Activated naive CD4-positive, alpha-beta T cell treated with anti-CD3 and anti-CD28 coated beads for 36 hours (primary cell): ENCODE data around the gene CTNNA2. TPM values are rescaled to one million over a fixed set of nuclear protein-coding genes. Genes with fewer than 3 reads are reported as not detected.
"Not testable (repeated sequence)": the region's sequence is repeated elsewhere in the genome, so short reads cannot be mapped to it uniquely, and the experiment has no call there.

ENCODE experiments used
- CTCF ChIA-PET: fragments of 350-600 bp; sonication (Branson Sonifier 250); formaldehyde crosslinking; loops from one replicate; lab custom pipeline; 2021; ENCODE audit warnings: antibody characterized with exemption; lab: Charles Lee
- DNase-seq: peaks from one replicate; pipeline ENCODE4 v3.0.0-alpha.2; 2020
- H3K27ac Mint-ChIP-seq: one replicate; pipeline ENCODE4 v1.8.0; 2021; ENCODE audit warnings: mild to moderate bottlenecking, mixed read lengths
- H3K27me3 Mint-ChIP-seq: one replicate; pipeline ENCODE4 v1.8.0; 2021; ENCODE audit warnings: low read depth, mixed read lengths
- H3K36me3 Mint-ChIP-seq: one replicate; pipeline ENCODE4 v1.8.0; 2021; ENCODE audit warnings: low read depth, mixed read lengths
- H3K4me1 Mint-ChIP-seq: one replicate; pipeline ENCODE4 v1.8.0; 2021; ENCODE audit warnings: low read depth, mixed read lengths
- H3K4me3 Mint-ChIP-seq: one replicate; pipeline ENCODE4 v1.8.0; 2021; ENCODE audit warnings: mild to moderate bottlenecking, moderate library complexity, mixed read lengths
- H3K9me3 Mint-ChIP-seq: one replicate; pipeline ENCODE4 v1.8.0; 2021; ENCODE audit warnings: mixed read lengths
- intact Hi-C: fragments of 100-400 bp; cut with micrococcal nuclease; formaldehyde crosslinking; loops from one replicate; pipeline ENCODE4 v1.15.1; 2023
- total RNA-seq, 2 experiments: library from RNA; stranded (reverse); gene quantifications; one replicate each; pipeline ENCODE4 v1.2.3, GENCODE V29; 2021

The CTNNA2 gene
- total RNA-seq, 2 experiments from 2014 or later: not detected

DNA sequence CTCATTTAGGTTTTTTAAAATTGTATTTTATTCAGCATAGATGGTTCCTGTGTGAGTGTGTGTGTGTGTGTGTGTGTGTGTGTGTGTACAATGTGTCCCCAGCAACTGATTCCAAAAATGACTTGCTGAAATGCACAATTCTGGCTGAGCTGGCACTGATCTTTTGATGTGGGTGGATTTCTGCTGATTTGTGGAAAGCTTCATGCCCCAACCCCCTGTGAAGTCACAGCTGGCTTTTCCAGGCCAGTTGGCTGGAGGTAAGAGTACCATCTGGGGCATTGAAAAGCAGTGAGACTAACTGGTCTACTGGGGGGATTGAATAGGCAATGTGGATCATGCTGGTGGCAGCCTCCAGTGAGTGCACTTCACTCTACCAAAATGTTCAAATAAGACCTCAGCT, 604.5 kb downstream of the CTNNA2 start:
- Mint-ChIP-seq H3K36me3 (no peaks in the 10 kb centered on the region), H3K27ac (no peak overlapping the region), H3K4me1 (no peaks in the 10 kb centered on the region), H3K27me3 (no peaks in the 10 kb centered on the region), H3K9me3 (peaks cover 2% of the 10 kb centered on the region), H3K4me3 (no peak overlapping the region)
- intact Hi-C loops: no loop called here
- CTCF ChIA-PET: no interaction called here
- DNase-seq: no peak

DNA sequence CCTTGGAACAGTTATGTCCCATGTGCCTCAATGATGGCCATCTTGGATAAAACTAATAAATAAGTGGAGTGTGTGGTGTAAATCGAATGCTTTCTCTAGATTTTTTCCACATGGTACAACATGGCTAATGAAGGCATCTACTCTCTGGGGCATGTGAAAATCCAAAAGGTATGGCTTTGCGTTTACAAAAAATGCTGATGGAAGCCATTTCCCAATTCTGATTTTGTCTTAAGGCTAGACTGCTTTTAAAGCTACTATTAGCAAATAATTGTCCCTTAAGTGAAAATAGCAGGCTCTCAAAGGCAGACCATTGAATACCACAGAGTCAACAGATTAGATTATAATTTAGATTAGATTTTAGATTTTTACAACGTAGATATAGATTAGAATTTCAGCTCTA, 608.0 kb downstream of the CTNNA2 start:
- H3K27ac Mint-ChIP-seq: no peak overlapping the region
- H3K9me3 Mint-ChIP-seq: peaks cover 2% of the 10 kb centered on the region
- DNase-seq: no peak
- intact Hi-C loops: no loop called here
- H3K36me3 Mint-ChIP-seq: no peaks in the 10 kb centered on the region
- CTCF ChIA-PET: no interaction called here
- H3K4me1 Mint-ChIP-seq: no peaks in the 10 kb centered on the region
- H3K27me3 Mint-ChIP-seq: no peaks in the 10 kb centered on the region
- H3K4me3 Mint-ChIP-seq: no peak overlapping the region

DNA sequence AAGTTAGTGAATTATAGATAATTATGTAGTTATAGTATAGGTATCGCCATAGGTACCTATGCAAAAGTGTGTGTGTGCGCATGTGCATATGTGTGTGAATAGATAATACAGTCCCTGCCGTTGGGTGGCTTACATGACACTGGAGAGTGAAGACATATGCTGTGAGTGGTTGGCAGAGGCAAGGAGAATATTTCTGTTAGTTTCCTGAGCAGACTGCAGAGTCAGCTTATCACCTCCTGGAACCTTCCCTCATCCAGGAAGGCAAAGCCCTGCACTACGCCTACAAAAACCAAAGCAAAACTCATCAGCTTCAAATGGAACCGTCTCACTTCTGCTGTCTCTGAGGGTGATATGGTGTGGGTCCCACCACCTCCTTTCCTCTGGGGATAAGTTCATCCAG, 609.8 kb downstream of the CTNNA2 start:
- Mint-ChIP-seq H3K27ac (no peak overlapping the region), H3K4me3 (no peak overlapping the region), H3K36me3 (no peaks in the 10 kb centered on the region), H3K4me1 (no peaks in the 10 kb centered on the region), H3K9me3 (no peaks in the 10 kb centered on the region), H3K27me3 (no peaks in the 10 kb centered on the region)
- DNase-seq: no peak
- CTCF ChIA-PET: interaction anchor here (0.7 kb wide), 1 partner anchor 566 kb away, joined by 5 read pairs; no protein-coding TSS in a partner anchor
- intact Hi-C loops: no loop called here

DNA sequence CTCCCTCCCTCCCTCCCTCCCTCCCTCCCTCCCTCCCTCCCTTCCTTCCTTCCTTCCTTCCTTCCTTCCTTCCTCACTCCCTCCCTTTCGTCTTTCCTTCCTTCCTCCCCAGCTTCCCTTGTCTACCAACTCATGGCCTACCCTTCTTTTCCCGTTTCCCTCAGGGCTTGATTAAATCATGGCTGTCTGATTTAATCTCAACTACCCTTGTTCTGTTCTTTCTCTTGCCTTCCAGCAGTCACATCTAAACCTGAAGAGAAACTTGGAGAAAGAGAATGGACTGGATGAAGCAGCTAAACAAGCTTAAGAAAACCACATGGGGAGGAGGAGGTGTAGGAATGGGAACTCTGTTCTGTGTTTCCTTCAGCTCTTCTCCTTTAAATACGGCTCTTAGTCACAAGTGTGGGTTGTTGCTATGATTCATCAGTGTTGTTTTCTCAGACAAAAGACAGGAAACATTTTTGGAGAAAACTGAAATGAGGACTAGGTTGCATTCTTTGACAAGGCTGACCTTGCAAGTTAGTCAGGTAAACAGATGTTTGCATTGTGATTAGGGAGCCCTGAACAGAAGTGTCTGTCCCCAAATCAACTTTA, 613.8 kb downstream of the CTNNA2 start:
- H3K27me3 Mint-ChIP-seq: no peaks in the 10 kb centered on the region
- no peaks in the 10 kb centered on the region for H3K9me3 Mint-ChIP-seq
- H3K27ac Mint-ChIP-seq: no peak overlapping the region
- no peak overlapping the region for H3K4me3 Mint-ChIP-seq
- intact Hi-C loops: no loop called here
- H3K4me1 Mint-ChIP-seq: no peaks in the 10 kb centered on the region
- no peak for DNase-seq
- no peaks in the 10 kb centered on the region for H3K36me3 Mint-ChIP-seq
- CTCF ChIA-PET: no interaction called here

DNA sequence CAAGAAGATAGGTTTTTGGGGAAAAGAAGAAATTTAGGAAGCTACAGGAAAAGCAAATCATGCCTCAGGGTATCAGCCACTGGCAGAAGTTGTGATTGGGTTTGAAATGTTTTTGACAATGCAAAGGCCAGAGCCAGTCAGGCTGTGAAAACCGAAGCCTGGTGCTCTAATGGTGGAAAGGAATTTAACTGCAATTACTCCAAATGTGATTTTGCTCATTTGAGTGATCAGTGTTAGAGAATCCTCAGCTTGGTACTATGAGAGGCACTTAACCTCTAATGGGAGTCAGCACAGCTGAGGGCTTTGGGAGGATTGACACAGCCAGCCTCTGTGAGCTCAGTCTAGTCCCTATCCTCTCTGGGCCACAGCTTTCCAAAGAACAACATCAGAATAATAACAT, 615.2 kb downstream of the CTNNA2 start:
- CTCF ChIA-PET: no interaction called here
- DNase-seq: no peak

DNA sequence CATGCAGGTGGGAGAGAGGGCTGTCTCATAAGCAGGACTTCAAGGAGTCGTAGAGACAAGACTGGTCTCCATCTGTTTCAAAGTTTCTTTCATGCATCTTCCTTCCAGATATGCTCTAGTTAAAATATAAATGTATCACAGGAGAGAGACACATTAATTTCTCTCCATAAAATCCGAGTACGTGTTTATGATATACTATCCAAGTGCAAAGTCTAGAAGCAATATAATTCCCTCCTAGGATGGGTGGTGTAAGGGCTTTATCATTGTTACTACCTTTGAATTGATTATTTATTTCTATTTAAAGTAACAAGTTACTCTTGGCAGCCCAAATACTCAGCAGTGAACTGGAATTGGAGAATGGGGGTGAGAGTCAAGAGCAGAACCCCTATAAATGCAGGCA, 619.4 kb downstream of the CTNNA2 start:
- no peaks in the 10 kb centered on the region for H3K4me1 Mint-ChIP-seq
- no peak overlapping the region for H3K4me3 Mint-ChIP-seq
- DNase-seq: no peak
- no peak overlapping the region for H3K27ac Mint-ChIP-seq
- H3K9me3 Mint-ChIP-seq: peaks cover 7% of the 10 kb centered on the region
- CTCF ChIA-PET: no interaction called here
- intact Hi-C loops: no loop called here
- H3K36me3 Mint-ChIP-seq: no peaks in the 10 kb centered on the region
- no peaks in the 10 kb centered on the region for H3K27me3 Mint-ChIP-seq

More for the DNA sequence above, 615.2 kb downstream of the CTNNA2 start:
- Mint-ChIP-seq H3K27ac (no peak overlapping the region), H3K27me3 (no peaks in the 10 kb centered on the region), H3K9me3 (peaks cover 1% of the 10 kb centered on the region), H3K36me3 (no peaks in the 10 kb centered on the region), H3K4me1 (no peaks in the 10 kb centered on the region), H3K4me3 (no peak overlapping the region)
- intact Hi-C loops: no loop called here

DNA sequence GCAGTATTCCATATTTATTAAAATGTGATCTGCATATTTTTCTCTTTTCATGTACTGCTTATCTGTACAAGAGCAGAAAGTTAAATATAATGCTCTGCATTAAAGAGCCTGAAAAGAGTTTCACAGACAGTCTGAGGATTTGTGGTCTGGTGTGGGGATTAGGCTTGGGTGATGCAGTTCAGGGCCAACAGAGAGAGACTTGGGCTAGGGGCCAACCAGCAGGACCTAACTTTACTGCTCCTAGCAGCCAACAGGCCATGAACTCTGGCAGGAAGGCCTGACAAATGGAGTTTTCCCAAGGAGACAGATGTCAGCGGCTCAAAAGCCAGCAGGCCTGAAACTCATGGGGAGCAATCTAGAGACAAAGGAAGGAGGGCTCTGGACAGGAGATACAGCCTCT, 622.1 kb downstream of the CTNNA2 start:
- H3K9me3 Mint-ChIP-seq: peaks cover 7% of the 10 kb centered on the region
- CTCF ChIA-PET: no interaction called here
- no peaks in the 10 kb centered on the region for H3K27me3 Mint-ChIP-seq
- no peak for DNase-seq
- H3K4me3 Mint-ChIP-seq: no peak overlapping the region
- intact Hi-C loops: no loop called here
- no peaks in the 10 kb centered on the region for H3K36me3 Mint-ChIP-seq
- no peak overlapping the region for H3K27ac Mint-ChIP-seq
- no peaks in the 10 kb centered on the region for H3K4me1 Mint-ChIP-seq

DNA sequence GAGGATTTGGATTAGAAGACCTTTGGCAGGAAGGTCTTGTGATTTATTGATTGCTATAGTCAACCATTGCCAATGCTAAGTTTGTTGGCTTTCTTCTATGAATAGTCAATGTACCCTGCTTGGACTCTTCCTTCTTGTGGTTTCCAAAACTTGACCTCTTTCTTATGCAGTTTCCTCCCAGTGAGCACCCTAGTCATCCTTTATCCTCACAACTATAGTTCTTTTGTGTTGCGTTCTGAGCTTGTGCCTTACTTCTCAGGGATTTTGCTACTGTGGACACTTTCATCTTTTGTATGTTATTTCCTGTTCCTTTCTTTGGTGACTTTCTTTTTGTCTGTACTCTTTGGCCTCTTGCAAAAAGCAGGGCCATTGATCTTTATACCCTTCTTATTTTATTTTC, 623.5 kb downstream of the CTNNA2 start:
- intact Hi-C loops: no loop called here
- H3K9me3 Mint-ChIP-seq: peaks cover 7% of the 10 kb centered on the region
- no peak overlapping the region for H3K27ac Mint-ChIP-seq
- H3K4me3 Mint-ChIP-seq: no peak overlapping the region
- peaks cover 2% of the 10 kb centered on the region for H3K27me3 Mint-ChIP-seq
- no peak for DNase-seq
- H3K4me1 Mint-ChIP-seq: no peaks in the 10 kb centered on the region
- CTCF ChIA-PET: no interaction called here
- no peaks in the 10 kb centered on the region for H3K36me3 Mint-ChIP-seq

DNA sequence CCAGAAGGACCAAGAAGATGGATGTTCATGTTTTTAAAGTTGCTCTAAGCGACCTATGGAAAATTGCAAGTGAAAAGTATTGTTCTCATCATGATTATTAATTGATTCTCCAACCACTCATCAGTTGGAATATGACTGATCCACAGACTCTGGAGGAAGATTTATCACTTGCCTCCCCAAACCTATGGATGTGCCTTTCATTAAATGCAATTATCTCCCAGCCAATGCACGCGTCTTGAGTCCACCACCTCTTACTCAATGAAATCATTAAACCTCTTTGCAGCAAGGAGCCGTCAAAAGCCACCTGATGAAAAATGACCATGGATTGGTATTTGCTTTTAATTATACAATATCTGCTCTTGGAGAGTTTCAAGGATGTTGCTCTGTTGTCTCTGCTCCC, 626.1 kb downstream of the CTNNA2 start:
- Mint-ChIP-seq H3K4me3 (no peak overlapping the region), H3K27me3 (peaks cover 2% of the 10 kb centered on the region), H3K27ac (no peak overlapping the region), H3K36me3 (no peaks in the 10 kb centered on the region), H3K4me1 (no peaks in the 10 kb centered on the region), H3K9me3 (peaks cover 6% of the 10 kb centered on the region)
- DNase-seq: no peak
- intact Hi-C loops: no loop called here
- CTCF ChIA-PET: no interaction called here

DNA sequence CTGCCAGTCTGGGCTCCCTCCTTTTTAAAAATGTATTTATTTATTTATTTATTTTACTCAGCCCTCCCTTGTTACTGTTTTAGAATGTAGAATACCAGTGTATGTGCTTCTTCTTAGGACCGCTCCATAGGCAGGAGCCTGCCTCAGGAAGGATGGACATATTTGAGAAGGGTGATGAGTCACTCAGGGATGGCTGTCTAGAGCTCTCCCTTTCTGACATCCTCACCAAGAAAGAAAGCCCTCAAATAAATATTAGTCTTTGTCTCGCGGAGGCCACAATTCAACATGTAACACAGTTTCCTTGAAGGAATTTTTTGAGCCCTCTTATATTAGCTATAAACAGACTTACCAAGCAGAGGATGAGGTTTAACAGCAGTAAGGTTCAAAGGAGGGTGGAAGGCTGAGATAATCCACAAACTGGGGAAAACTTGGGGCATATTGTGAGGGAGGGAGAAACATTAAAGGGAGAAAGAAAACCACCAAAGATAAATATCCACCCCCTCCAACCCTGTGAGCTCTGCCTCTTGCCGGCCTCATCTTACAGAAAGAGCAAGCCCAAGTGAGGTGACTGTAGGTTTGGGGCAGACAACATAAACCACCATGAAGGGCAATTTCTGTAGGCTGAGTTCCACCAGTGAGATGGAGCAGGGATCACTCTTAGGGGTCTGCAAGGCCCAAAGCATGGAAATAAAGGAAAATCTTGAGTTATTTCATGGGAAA, 628.3 kb downstream of the CTNNA2 start:
- Mint-ChIP-seq H3K27ac (no peak overlapping the region), H3K4me1 (no peaks in the 10 kb centered on the region), H3K36me3 (no peaks in the 10 kb centered on the region), H3K9me3 (peaks cover 3% of the 10 kb centered on the region), H3K4me3 (no peak overlapping the region), H3K27me3 (peaks cover 2% of the 10 kb centered on the region)
- no peak for DNase-seq
- intact Hi-C loops: no loop called here
- CTCF ChIA-PET: no interaction called here

DNA sequence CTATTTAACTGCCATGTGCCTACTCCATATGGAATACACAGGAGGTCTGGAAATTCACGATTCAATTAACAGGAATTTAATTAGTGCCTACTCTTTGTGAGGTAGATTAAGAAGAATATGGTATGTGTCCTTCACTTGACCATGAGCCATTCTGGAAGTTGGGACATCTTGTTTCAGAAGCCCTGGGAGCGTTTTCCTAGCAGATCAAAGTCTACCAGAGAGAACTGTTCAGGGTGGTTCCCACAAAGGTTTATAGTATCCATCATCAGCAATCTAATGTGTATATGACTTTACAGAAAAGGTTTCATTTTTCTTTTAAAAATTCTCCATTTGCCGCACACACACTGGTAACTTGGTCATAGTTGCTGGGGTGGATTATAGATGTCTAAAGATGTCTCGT, 632.6 kb downstream of the CTNNA2 start:
- Mint-ChIP-seq H3K27me3 (peaks cover 2% of the 10 kb centered on the region), H3K9me3 (peaks cover 2% of the 10 kb centered on the region), H3K36me3 (no peaks in the 10 kb centered on the region), H3K4me1 (no peaks in the 10 kb centered on the region), H3K4me3 (no peak overlapping the region), H3K27ac (no peak overlapping the region)
- intact Hi-C loops: no loop called here
- CTCF ChIA-PET: no interaction called here
- no peak for DNase-seq

DNA sequence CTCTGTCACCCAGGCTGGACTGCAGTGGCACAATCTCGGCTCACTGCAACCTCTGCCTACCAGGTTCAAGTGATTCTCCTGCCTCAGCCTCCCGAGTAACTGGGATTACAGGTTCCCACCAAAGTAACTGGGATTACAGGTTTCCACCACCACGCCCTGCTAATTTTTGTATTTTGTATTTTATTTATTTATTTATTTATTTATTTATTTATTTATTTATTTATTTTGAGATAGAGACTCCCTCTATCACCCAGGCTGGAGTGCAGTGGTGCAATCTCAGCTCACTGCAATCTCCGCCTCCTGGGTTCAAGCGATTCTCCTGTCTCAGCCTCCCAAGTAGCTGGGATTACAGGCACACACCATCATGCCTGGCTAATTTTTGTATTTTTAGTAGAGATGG, 633.9 kb downstream of the CTNNA2 start:
- H3K27me3 Mint-ChIP-seq, H3K27ac Mint-ChIP-seq, H3K36me3 Mint-ChIP-seq, H3K9me3 Mint-ChIP-seq, intact Hi-C loops, CTCF ChIA-PET, H3K4me3 Mint-ChIP-seq, H3K4me1 Mint-ChIP-seq, DNase-seq: not testable (repeated sequence)

DNA sequence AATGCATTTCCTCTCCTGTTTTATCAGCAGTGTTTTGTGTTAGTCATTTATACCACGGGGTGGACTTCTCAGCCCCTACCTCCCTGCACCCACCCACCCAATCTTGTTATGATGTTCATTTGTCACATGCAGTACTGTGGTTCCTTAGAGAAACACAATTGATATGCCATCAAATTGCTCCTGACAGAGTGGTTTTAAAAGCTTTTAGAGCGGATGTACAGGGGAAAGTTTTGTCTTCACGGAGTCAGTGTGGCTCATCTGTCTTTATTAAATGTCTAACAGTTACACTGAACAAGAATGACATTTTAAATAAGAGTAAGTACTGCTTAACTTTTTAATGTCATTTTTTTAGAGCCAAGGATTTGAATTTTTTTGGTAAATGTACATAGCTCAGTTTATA, 634.8 kb downstream of the CTNNA2 start:
- Mint-ChIP-seq H3K4me3 (no peak overlapping the region), H3K27me3 (no peaks in the 10 kb centered on the region), H3K36me3 (no peaks in the 10 kb centered on the region), H3K4me1 (no peaks in the 10 kb centered on the region), H3K27ac (no peak overlapping the region), H3K9me3 (peaks cover 2% of the 10 kb centered on the region)
- CTCF ChIA-PET: no interaction called here
- intact Hi-C loops: no loop called here
- no peak for DNase-seq
